Neural progenitor cell (in vitro differentiated cells): ENCODE measurements around the gene DOCK3.

Experiments
- EZH2 ChIP-seq: fragments of 200-600 bp; sonication (generic); IDR thresholded peaks from 2 replicates; pipeline ENCODE4 v1.6.1; 2017; ENCODE audit warnings: antibody characterized with exemption, mild to moderate bottlenecking, moderate library complexity
- EZH2phosphoT487 ChIP-seq: fragments of 200-600 bp; sonication (generic); IDR thresholded peaks from 2 replicates; pipeline ENCODE4 v1.6.1; 2017; ENCODE audit warnings: antibody characterized with exemption

GRCh38 chr3:50816894-50817293 is 142.2 kb downstream of the DOCK3 start:
- TF ChIP-seq EZH2 (no peak), EZH2phosphoT487 (no peak)
